Loucy (cell line): ENCODE measurements around the gene LYSET.

Source experiments
- H2AFZ ChIP-seq: fragments of 200-600 bp; sonication (generic); 2 replicates; pipeline ENCODE4 v1.6.0; 2016; ENCODE audit warnings: antibody characterized with exemption, mild to moderate bottlenecking, low read length, moderate library complexity
- H3F3A ChIP-seq: fragments of 200-600 bp; 2 replicates; pipeline ENCODE4 v1.6.0; 2016; ENCODE audit warnings: antibody characterized with exemption, low read depth, mild to moderate bottlenecking
- H3K27me3 ChIP-seq: fragments of 200-600 bp; sonication (generic); 2 replicates; pipeline ENCODE4 v1.6.1; 2014; ENCODE audit warnings: low read length, mild to moderate bottlenecking; ENCODE audit not compliant: insufficient read depth, poor library complexity, severe bottlenecking
- H3K36me3 ChIP-seq: fragments of 200-600 bp; sonication (generic); 2 replicates; pipeline ENCODE4 v1.6.1; 2016; ENCODE audit warnings: low read length; ENCODE audit not compliant: insufficient read depth
- H3K4me1 ChIP-seq: fragments of 200-600 bp; sonication (generic); 2 replicates; pipeline ENCODE4 v1.5.1; 2014; ENCODE audit warnings: low read length, mild to moderate bottlenecking; ENCODE audit not compliant: insufficient read depth, poor library complexity, severe bottlenecking
- H3K4me2 ChIP-seq: fragments of 200-600 bp; sonication (generic); 2 replicates; pipeline ENCODE4 v1.6.0; 2014; ENCODE audit warnings: antibody characterized with exemption, low read length, low read depth, mild to moderate bottlenecking; ENCODE audit not compliant: poor library complexity, severe bottlenecking
- H3K4me3 ChIP-seq: fragments of 200-600 bp; sonication (generic); 2 replicates; pipeline ENCODE4 v1.5.1; 2014; ENCODE audit warnings: low read length, mild to moderate bottlenecking, mixed read lengths; ENCODE audit not compliant: poor library complexity, severe bottlenecking
- H3K79me2 ChIP-seq: fragments of 200-600 bp; sonication (generic); 2 replicates; pipeline ENCODE4 v1.6.1; 2014; ENCODE audit warnings: low read length; ENCODE audit not compliant: insufficient read depth
- H3K9ac ChIP-seq: fragments of 200-600 bp; sonication (generic); 2 replicates; pipeline ENCODE4 v1.6.0; 2014; ENCODE audit warnings: mild to moderate bottlenecking, low read depth, low read length, moderate library complexity; ENCODE audit not compliant: poor library complexity, severe bottlenecking
- H3K9me2 ChIP-seq: fragments of 200-600 bp; sonication (generic); replicated peaks from 2 replicates; pipeline ENCODE4 v1.6.1; 2016; ENCODE audit warnings: low read depth, low read length, mixed read lengths
- H3K9me3 ChIP-seq: fragments of 200-600 bp; sonication (generic); 2 replicates; pipeline ENCODE4 v1.6.1; 2014; ENCODE audit warnings: mild to moderate bottlenecking, antibody characterized with exemption, low read length, low read depth; ENCODE audit not compliant: insufficient read depth
- H4K20me1 ChIP-seq: fragments of 200-600 bp; sonication (generic); 2 replicates; pipeline ENCODE4 v1.6.0; 2014; ENCODE audit warnings: antibody characterized with exemption, low read length, mild to moderate bottlenecking; ENCODE audit not compliant: insufficient read depth, poor library complexity, severe bottlenecking
- CTCF ChIP-seq: fragments of 200-600 bp; sonication (generic); conservative IDR thresholded peaks from 2 replicates; pipeline ENCODE4 v1.5.1; 2014; ENCODE audit warnings: mild to moderate bottlenecking, antibody characterized with exemption, low read length
- EZH2phosphoT487 ChIP-seq: fragments of 200-600 bp; IDR thresholded peaks from 2 replicates; pipeline ENCODE4 v1.6.1; 2018; ENCODE audit warnings: antibody characterized with exemption, mild to moderate bottlenecking, moderate library complexity, borderline replicate concordance

The LYSET gene

GRCh38 chr14:93199031-93199430 is 13.9 kb downstream of the LYSET start:
- no peaks in the 10 kb centered on the region for H3F3A ChIP-seq
- H3K36me3 ChIP-seq: 0 out of 2 replicates have a peak, but pooled peaks cover 3% of the 10 kb centered on the region
- no peak overlapping the region for H3K9ac ChIP-seq
- H3K9me2 ChIP-seq: no peaks in the 10 kb centered on the region
- TF ChIP-seq EZH2phosphoT487: no peak
- no peak for TF ChIP-seq CTCF
- no peak overlapping the region for H3K4me3 ChIP-seq
- H4K20me1 ChIP-seq: peaks cover 4% of the 10 kb centered on the region
- H3K79me2 ChIP-seq: peaks cover 18% of the 10 kb centered on the region
- H3K27me3 ChIP-seq: no peaks in the 10 kb centered on the region
- no peak overlapping the region for H3K4me2 ChIP-seq
- H2AFZ ChIP-seq: no peak overlapping the region
- H3K9me3 ChIP-seq: no peaks in the 10 kb centered on the region
- no peaks in the 10 kb centered on the region for H3K4me1 ChIP-seq

DNA sequence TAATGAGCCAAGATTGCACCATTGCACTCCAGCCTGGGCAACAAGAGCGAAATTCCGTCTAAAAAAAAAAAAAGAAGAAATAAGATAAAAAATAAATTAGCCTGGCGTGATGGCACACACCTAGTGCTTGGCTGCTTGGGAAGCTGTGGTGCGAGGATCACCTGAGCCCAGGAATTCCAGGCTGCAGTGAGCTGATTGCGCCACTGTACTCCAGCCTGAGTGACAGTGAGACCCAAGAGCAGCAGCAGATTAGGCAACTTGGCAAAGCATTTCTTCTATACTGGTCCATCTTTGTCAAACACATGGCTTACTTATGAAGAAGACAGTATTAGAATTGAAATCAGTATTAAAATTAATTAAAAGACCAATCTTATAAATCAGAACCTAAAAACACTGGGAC is 15.4 kb downstream of the LYSET start:
- H3K36me3 ChIP-seq: 0 out of 2 replicates have a peak, but pooled peaks cover 3% of the 10 kb centered on the region
- H2AFZ ChIP-seq: no peak overlapping the region
- peaks cover 8% of the 10 kb centered on the region for H3K4me1 ChIP-seq
- peaks cover 17% of the 10 kb centered on the region for H4K20me1 ChIP-seq
- peaks cover 33% of the 10 kb centered on the region for H3K79me2 ChIP-seq
- no peak for TF ChIP-seq EZH2phosphoT487
- no peak for TF ChIP-seq CTCF
- no peak overlapping the region for H3K4me2 ChIP-seq
- H3K9me3 ChIP-seq: no peaks in the 10 kb centered on the region
- H3K9me2 ChIP-seq: no peaks in the 10 kb centered on the region
- no peaks in the 10 kb centered on the region for H3F3A ChIP-seq
- no peak overlapping the region for H3K9ac ChIP-seq
- H3K4me3 ChIP-seq: no peak overlapping the region
- no peaks in the 10 kb centered on the region for H3K27me3 ChIP-seq

- Histone ChIP-seq H3K9me3 (no peaks in the 10 kb centered on the region), H3K4me3 (no peak overlapping the region), H3K79me2 (peaks cover 40% of the 10 kb centered on the region), H3F3A (no peaks in the 10 kb centered on the region), H3K4me1 (peaks cover 10% of the 10 kb centered on the region), H2AFZ (no peak overlapping the region), H3K27me3 (no peaks in the 10 kb centered on the region), H3K4me2 (no peak overlapping the region), H3K36me3 (0 out of 2 replicates have a peak, but pooled peaks cover 3% of the 10 kb centered on the region), H3K9ac (no peak overlapping the region), H3K9me2 (no peaks in the 10 kb centered on the region), H4K20me1 (peaks cover 21% of the 10 kb centered on the region)
- TF ChIP-seq EZH2phosphoT487 (no peak), CTCF (no peak)
These were observed 16.1 kb downstream of the LYSET start for GRCh38 chr14:93201155-93201704.
